Testis (tissue), 2 donors: ENCODE data around the gene ATP1B2.

Experiments
- CTCF ChIP-seq, 3 experiments: fragments of 450-650 bp in 2 of 3; fragments of 200-600 bp in 1 of 3; sonication (generic) in 1 of 3; IDR thresholded peaks; one replicate each; pipeline ENCODE4 v1.5.1; 2016 to 2019; ENCODE audit warnings: antibody characterized with exemption in 3 of 3, mild to moderate bottlenecking in 2 of 3, moderate library complexity in 1 of 3
- POLR2A ChIP-seq: fragments of 450-650 bp; IDR thresholded peaks from one replicate; pipeline ENCODE4 v1.6.1; 2017; ENCODE audit warnings: antibody characterized with exemption, mild to moderate bottlenecking, moderate library complexity

GRCh38 chr17:7633093-7633492 is 17.6 kb upstream of the ATP1B2 start:
- no peak for TF ChIP-seq CTCF (IDR thresholded peaks at IDR 0.05)
- no peak for TF ChIP-seq POLR2A
